Measurements from ENCODE around the gene HACD2.
"Not testable (repeated sequence)": the region's sequence is repeated elsewhere in the genome, so short reads cannot be mapped to it uniquely, and the experiment has no call there.

HACD2 gene

GRCh38 chr3:123522320-123523022 is 62.4 kb downstream of the HACD2 start:
- DNase-seq = no peak

GRCh38 chr3:123521179-123521969 is 63.5 kb downstream of the HACD2 start:
- peak; percentile 10 for DNase-seq

- DNase-seq = no peak
Observed at GRCh38 chr3:123520656-123521055, 64.2 kb downstream of the HACD2 start.

GRCh38 chr3:123518892-123519485 is 65.9 kb downstream of the HACD2 start:
- no peak for DNase-seq

GRCh38 chr3:123511726-123512125 is 73.1 kb downstream of the HACD2 start:
- no peak for DNase-seq

- DNase-seq = no peak
Observed at GRCh38 chr3:123511084-123511483, 73.8 kb downstream of the HACD2 start.

- no peak for DNase-seq
Observed at GRCh38 chr3:123508178-123508577, 76.7 kb downstream of the HACD2 start.

GRCh38 chr3:123505820-123506219 is 79.0 kb downstream of the HACD2 start:
- no peak for DNase-seq

- no peak for DNase-seq
Observed at GRCh38 chr3:123503203-123503602, 81.7 kb downstream of the HACD2 start.

GRCh38 chr3:123499322-123499721 is 85.5 kb downstream of the HACD2 start:
- DNase-seq = no peak

- DNase-seq = no peak
Observed at GRCh38 chr3:123498761-123499160, 86.1 kb downstream of the HACD2 start.

- no peak for DNase-seq
Observed at GRCh38 chr3:123493912-123494311, 90.9 kb downstream of the HACD2 start.

GRCh38 chr3:123491966-123492587 is 92.8 kb downstream of the HACD2 start:
- DNase-seq = peak; percentile 37

GRCh38 chr3:123489400-123490004 is 95.4 kb downstream of the HACD2 start:
- DNase-seq = peak; percentile 38

- no peak for DNase-seq
Observed at GRCh38 chr3:123488645-123489347, 96.1 kb downstream of the HACD2 start.

GRCh38 chr3:123487063-123487462 is 97.8 kb downstream of the HACD2 start:
- not testable (repeated sequence) for DNase-seq

GRCh38 chr3:123486460-123486859 is 98.4 kb downstream of the HACD2 start:
- DNase-seq = no peak

GRCh38 chr3:123485551-123485950 is 99.3 kb downstream of the HACD2 start:
- no peak for DNase-seq

- no peak for DNase-seq
Observed at GRCh38 chr3:123483146-123483545, 101.7 kb downstream of the HACD2 start.

- no peak for DNase-seq
Observed at GRCh38 chr3:123481722-123482457, 103.0 kb downstream of the HACD2 start.

- no peak for DNase-seq
Observed at GRCh38 chr3:123481071-123481470, 103.8 kb downstream of the HACD2 start.

GRCh38 chr3:123480428-123480827 is 104.4 kb downstream of the HACD2 start:
- no peak for DNase-seq
